WTC11 (cell line): ENCODE results near the gene S100A8. TPM values are rescaled to one million over a fixed set of nuclear protein-coding genes. Genes with fewer than 3 reads are reported as not detected.

Experiments used
- ATAC-seq: fragments of 200-7000 bp; cut with Tn5 transposase; 2 replicates; pipeline ENCODE4 v1.10.0; 2021; ENCODE audit warnings: mild to moderate bottlenecking, moderate library complexity
- CTCF ChIA-PET: fragments of 300-600 bp; sonication (Branson Sonifier 250); formaldehyde crosslinking; loops from one replicate; lab custom pipeline; 2021; ENCODE audit warnings: antibody characterized with exemption; lab: Charles Lee
- POLR2A ChIA-PET: fragments of 350-600 bp; sonication (Branson Sonifier 250); formaldehyde crosslinking; loops from one replicate; lab custom pipeline; 2021; ENCODE audit warnings: antibody characterized with exemption; lab: Charles Lee
- DNase-seq: peaks from one replicate; pipeline ENCODE4 v3.0.0; 2021; ENCODE audit warnings: low spot score
- H3K27ac Mint-ChIP-seq: 2 replicates; pipeline ENCODE4 v1.8.0; 2021; ENCODE audit warnings: mixed read lengths
- H3K27me3 Mint-ChIP-seq: 2 replicates; pipeline ENCODE4 v1.8.0; 2021; ENCODE audit warnings: low read depth, mild to moderate bottlenecking, moderate library complexity, mixed read lengths
- H3K36me3 Mint-ChIP-seq: 2 replicates; pipeline ENCODE4 v1.8.0; 2021; ENCODE audit warnings: mixed read lengths
- H3K4me1 Mint-ChIP-seq: 2 replicates; pipeline ENCODE4 v1.8.0; 2022; ENCODE audit warnings: mixed read lengths
- H3K4me3 Mint-ChIP-seq: 2 replicates; pipeline ENCODE4 v1.8.0; 2021; ENCODE audit warnings: mild to moderate bottlenecking, moderate library complexity, mixed read lengths
- H3K9me3 Mint-ChIP-seq: 2 replicates; pipeline ENCODE4 v1.8.0; 2021; ENCODE audit warnings: mixed read lengths
- AR ChIP-seq: fragments of 250-450 bp; sonication (Bioruptor Pico); IDR thresholded peaks from 2 replicates; pipeline ENCODE4 v1.9.0; 2021; ENCODE audit warnings: mild to moderate bottlenecking
- ATF1 ChIP-seq: sonication (generic); formaldehyde crosslinking; IDR thresholded peaks from 2 replicates; pipeline ENCODE4 v1.8.1; 2023; ENCODE audit warnings: mild to moderate bottlenecking, moderate library complexity, missing genetic modification reagents
- ATF6 ChIP-seq: sonication (generic); formaldehyde crosslinking; IDR thresholded peaks from 2 replicates; pipeline ENCODE4 v1.8.1; 2023; ENCODE audit warnings: mild to moderate bottlenecking, missing genetic modification reagents
- CBFB ChIP-seq: sonication (generic); formaldehyde crosslinking; IDR thresholded peaks from 2 replicates; pipeline ENCODE4 v1.8.1; 2022; ENCODE audit warnings: mild to moderate bottlenecking, low read depth, missing genetic modification reagents
- CREM ChIP-seq: sonication (generic); formaldehyde crosslinking; IDR thresholded peaks from 2 replicates; pipeline ENCODE4 v1.8.1; 2022; ENCODE audit warnings: mild to moderate bottlenecking, missing genetic modification reagents, moderate library complexity
- E2F1 ChIP-seq: sonication (generic); formaldehyde crosslinking; IDR thresholded peaks from 2 replicates; pipeline ENCODE4 v1.8.0; 2022; ENCODE audit warnings: mild to moderate bottlenecking, missing genetic modification reagents
- EMX1 ChIP-seq: fragments of 250-450 bp; sonication (Bioruptor Pico); IDR thresholded peaks from 2 replicates; pipeline ENCODE4 v1.8.0; 2021; ENCODE audit warnings: mild to moderate bottlenecking
- ERG ChIP-seq: fragments of 250-450 bp; sonication (Bioruptor Pico); IDR thresholded peaks from 2 replicates; pipeline ENCODE4 v1.8.0; 2021; ENCODE audit warnings: mild to moderate bottlenecking
- FOXJ3 ChIP-seq: sonication (generic); formaldehyde crosslinking; IDR thresholded peaks from 2 replicates; pipeline ENCODE4 v1.9.0; 2021; ENCODE audit warnings: missing genetic modification reagents, mild to moderate bottlenecking, borderline replicate concordance
- HMGA2 ChIP-seq: fragments of 250-450 bp; sonication (Bioruptor Pico); IDR thresholded peaks from 2 replicates; pipeline ENCODE4 v1.4.0; 2021; ENCODE audit warnings: mild to moderate bottlenecking, moderate library complexity
- JAZF1 ChIP-seq: fragments of 250-450 bp; sonication (Bioruptor Pico); IDR thresholded peaks from 2 replicates; pipeline ENCODE4 v1.9.0; 2021; ENCODE audit warnings: moderate library complexity, mild to moderate bottlenecking, inconsistent platforms
- JUN ChIP-seq: sonication (generic); formaldehyde crosslinking; IDR thresholded peaks from 2 replicates; pipeline ENCODE4 v1.8.0; 2023; ENCODE audit warnings: mild to moderate bottlenecking, missing genetic modification reagents
- NFATC4 ChIP-seq: fragments of 250-450 bp; sonication (Bioruptor Pico); IDR thresholded peaks from 2 replicates; pipeline ENCODE4 v1.9.0; 2021; ENCODE audit warnings: mild to moderate bottlenecking
- NR1H2 ChIP-seq: sonication (generic); formaldehyde crosslinking; IDR thresholded peaks from 2 replicates; pipeline ENCODE4 v1.9.0; 2021; ENCODE audit warnings: mild to moderate bottlenecking, moderate library complexity, missing genetic modification reagents
- PRDM15 ChIP-seq: sonication (generic); formaldehyde crosslinking; IDR thresholded peaks from 2 replicates; pipeline ENCODE4 v1.8.0; 2022; ENCODE audit warnings: missing genetic modification reagents
- RORB ChIP-seq: fragments of 250-450 bp; sonication (Bioruptor Pico); IDR thresholded peaks from 2 replicates; pipeline ENCODE4 v1.9.0; 2021; ENCODE audit warnings: mild to moderate bottlenecking
- STAT6 ChIP-seq: sonication (generic); formaldehyde crosslinking; conservative IDR thresholded peaks from 2 replicates; pipeline ENCODE4 v1.8.1; 2023; ENCODE audit warnings: mild to moderate bottlenecking, low read depth, missing genetic modification reagents, moderate library complexity
- USF2 ChIP-seq: sonication (generic); formaldehyde crosslinking; IDR thresholded peaks from 2 replicates; pipeline ENCODE4 v1.8.1; 2023; ENCODE audit warnings: mild to moderate bottlenecking, missing genetic modification reagents, moderate library complexity
- ZNF671 ChIP-seq: fragments of 250-450 bp; sonication (Bioruptor Pico); IDR thresholded peaks from 2 replicates; pipeline ENCODE4 v1.8.0; 2021; ENCODE audit warnings: mild to moderate bottlenecking
- ZSCAN18 ChIP-seq: fragments of 250-450 bp; sonication (Bioruptor Pico); IDR thresholded peaks from 2 replicates; pipeline ENCODE4 v2.1.2; 2022; ENCODE audit warnings: mild to moderate bottlenecking, moderate library complexity
- total RNA-seq: library from RNA; stranded (reverse); gene quantifications from 3 replicates; pipeline ENCODE4 v1.2.3, GENCODE V29; 2021

The S100A8 gene
- total RNA-seq, 1 experiment from 2014 or later, result not detected

- Mint-ChIP-seq H3K27ac (no peak overlapping the region), H3K4me3 (no peak overlapping the region), H3K27me3 (no peaks in the 10 kb centered on the region; the same call in 1 of the 2 replicates), H3K9me3 (no peaks in the 10 kb centered on the region), H3K4me1 (no peaks in the 10 kb centered on the region), H3K36me3 (no peaks in the 10 kb centered on the region)
- TF ChIP-seq JUN (CRISPR knock-in tag), result no peak
- no peak for TF ChIP-seq RORB (CRISPR knock-in tag)
- TF ChIP-seq EMX1, result no peak
- no peak for TF ChIP-seq NFATC4 (CRISPR knock-in tag)
- TF ChIP-seq JAZF1 (CRISPR knock-in tag), result no peak
- TF ChIP-seq ATF6 (CRISPR knock-in tag), result no peak
- TF ChIP-seq FOXJ3, result no peak
- no peak for TF ChIP-seq PRDM15 (CRISPR knock-in tag)
- no peak for TF ChIP-seq E2F1
- no peak for TF ChIP-seq ZSCAN18
- no peak for TF ChIP-seq HMGA2 (CRISPR knock-in tag)
- POLR2A ChIA-PET, result no interaction called here
- DNase-seq (no peak), ATAC-seq (no peak)
- CTCF ChIA-PET, result no interaction called here
Observed at GRCh38 chr1:153431427-153431826, 40.6 kb upstream of the S100A8 start.

- H3K36me3 Mint-ChIP-seq, result no peaks in the 10 kb centered on the region
- no peak overlapping the region for H3K27ac Mint-ChIP-seq
- no peaks in the 10 kb centered on the region; the same call in 1 of the 2 replicates for H3K27me3 Mint-ChIP-seq
- H3K4me1 Mint-ChIP-seq, result no peaks in the 10 kb centered on the region
- DNase-seq, result no peak
- CTCF ChIA-PET, result no interaction called here
- POLR2A ChIA-PET, result no interaction called here
- no peaks in the 10 kb centered on the region for H3K9me3 Mint-ChIP-seq
- no peak overlapping the region for H3K4me3 Mint-ChIP-seq
- ATAC-seq, result no peak
- TF ChIP-seq ERG (no peak), ZNF671 (CRISPR knock-in tag) (no peak), RORB (CRISPR knock-in tag) (no peak), ATF1 (CRISPR knock-in tag) (no peak), CREM (CRISPR knock-in tag) (no peak), CBFB (CRISPR knock-in tag) (no peak), AR (no peak), NR1H2 (CRISPR knock-in tag) (no peak), STAT6 (CRISPR knock-in tag) (no peak), USF2 (CRISPR knock-in tag) (no peak)
Observed at GRCh38 chr1:153431002-153431401, 40.1 kb upstream of the S100A8 start.
